Measurements from ENCODE around the gene LAGE3.

LAGE3 gene

GRCh38 chrX:154457491-154458115 lies 21.5 kb downstream of the LAGE3 start:
- peak; percentile 39 for DNase-seq (ENCODE audit: low read depth)

- no peak for DNase-seq (ENCODE audit: low read depth)
Observed at GRCh38 chrX:154452823-154453222, 26.3 kb downstream of the LAGE3 start.

- DNase-seq (ENCODE audit: low read depth), result no peak
Observed at GRCh38 chrX:154450312-154450711, 28.8 kb downstream of the LAGE3 start.

- no peak for DNase-seq (ENCODE audit: low read depth)
Observed at GRCh38 chrX:154449618-154450017, 29.5 kb downstream of the LAGE3 start.

GRCh38 chrX:154448484-154448883 lies 30.6 kb downstream of the LAGE3 start:
- DNase-seq (ENCODE audit: low read depth), result no peak

- DNase-seq (ENCODE audit: low read depth), result no peak
Observed at GRCh38 chrX:154446430-154446829, 32.7 kb downstream of the LAGE3 start.

GRCh38 chrX:154445776-154446175 lies 33.3 kb downstream of the LAGE3 start:
- no peak for DNase-seq (ENCODE audit: low read depth)

- DNase-seq (ENCODE audit: low read depth), result no peak
Observed at GRCh38 chrX:154444755-154445246, 34.3 kb downstream of the LAGE3 start.

- peak; percentile 53 for DNase-seq (ENCODE audit: low read depth)
Observed at GRCh38 chrX:154443992-154444754, 34.9 kb downstream of the LAGE3 start, which contains the start of gene FAM50A. Gene FAM50A (plus strand): TSS chrX:154444141. CDS start chrX:154444236, 95 bp downstream.

- no peak for DNase-seq (ENCODE audit: low read depth)
Observed at GRCh38 chrX:154443479-154443910, 35.6 kb downstream of the LAGE3 start.

- no peak for DNase-seq (ENCODE audit: low read depth)
Observed at GRCh38 chrX:154441984-154442707, 36.9 kb downstream of the LAGE3 start.

GRCh38 chrX:154441564-154441963 lies 37.5 kb downstream of the LAGE3 start:
- no peak for DNase-seq (ENCODE audit: low read depth)

GRCh38 chrX:154440623-154441357 lies 38.3 kb downstream of the LAGE3 start:
- no peak for DNase-seq (ENCODE audit: low read depth)

GRCh38 chrX:154439841-154440240 lies 39.2 kb downstream of the LAGE3 start:
- no peak for DNase-seq (ENCODE audit: low read depth)

- no peak for DNase-seq (ENCODE audit: low read depth)
Observed at GRCh38 chrX:154437971-154438893, 40.8 kb downstream of the LAGE3 start.

GRCh38 chrX:154436983-154437752 lies 41.9 kb downstream of the LAGE3 start, which contains the start of gene GDI1:
Gene GDI1 (plus strand): TSS chrX:154437154. CDS start chrX:154437255, 101 bp downstream.
- peak; percentile 28 for DNase-seq (ENCODE audit: low read depth)

- DNase-seq (ENCODE audit: low read depth), result peak; percentile 34
Observed at GRCh38 chrX:154436374-154436982, 42.6 kb downstream of the LAGE3 start.

- no peak for DNase-seq (ENCODE audit: low read depth)
Observed at GRCh38 chrX:154435171-154435733, 43.8 kb downstream of the LAGE3 start.
